ENCODE results near the gene CST9L. TPM values are rescaled to one million over a fixed set of nuclear protein-coding genes. Genes with fewer than 3 reads are reported as not detected.

CST9L gene
- total RNA-seq, 1 donor from 2014 or later: not detected

- H3K27ac ChIP-seq (replicated peaks): no peak overlapping the region
- peaks cover 4% of the 10 kb centered on the region for H3K27me3 ChIP-seq (ENCODE audit: low read depth)
- no peaks in the 10 kb centered on the region for H3K9me3 ChIP-seq (replicated peaks)
- DNase-seq: no peak
- no peaks in the 10 kb centered on the region for H3K4me1 ChIP-seq
- no peak overlapping the region for H3K4me3 ChIP-seq
- intact Hi-C loops (cut with micrococcal nuclease): no loop called here
- H3K36me3 ChIP-seq: no peaks in the 10 kb centered on the region
- TF ChIP-seq CTCF (IDR thresholded peaks at IDR 0.05; ENCODE audit: borderline replicate concordance): no peak
These were observed 28.4 kb upstream of the CST9L start for GRCh38 chr20:23596579-23597250.

- Histone ChIP-seq H3K27me3 (ENCODE audit: low read depth) (no peaks in the 10 kb centered on the region), H3K4me3 (no peak overlapping the region), H3K9me3 (replicated peaks) (no peaks in the 10 kb centered on the region), H3K36me3 (no peaks in the 10 kb centered on the region), H3K4me1 (no peaks in the 10 kb centered on the region), H3K27ac (replicated peaks) (no peak overlapping the region)
- intact Hi-C loops (cut with micrococcal nuclease): no loop called here
- no peak for DNase-seq
- TF ChIP-seq CTCF (IDR thresholded peaks at IDR 0.05; ENCODE audit: borderline replicate concordance): no peak
These were observed 27.7 kb upstream of the CST9L start for GRCh38 chr20:23595941-23596340.

- no peaks in the 10 kb centered on the region for H3K9me3 ChIP-seq (replicated peaks)
- intact Hi-C loops (cut with micrococcal nuclease): no loop called here
- H3K27me3 ChIP-seq (ENCODE audit: low read depth): peaks cover 52% of the 10 kb centered on the region
- H3K4me3 ChIP-seq: no peak overlapping the region
- H3K27ac ChIP-seq (replicated peaks): no peak overlapping the region
- DNase-seq: no peak
- H3K36me3 ChIP-seq: no peaks in the 10 kb centered on the region
- no peaks in the 10 kb centered on the region for H3K4me1 ChIP-seq
- no peak for TF ChIP-seq CTCF (IDR thresholded peaks at IDR 0.05; ENCODE audit: borderline replicate concordance)
These were observed 20.4 kb upstream of the CST9L start for GRCh38 chr20:23588434-23589403.

GRCh38 chr20:23587631-23588030 lies 19.3 kb upstream of the CST9L start:
- no peaks in the 10 kb centered on the region for H3K9me3 ChIP-seq (replicated peaks)
- no peak for TF ChIP-seq CTCF (IDR thresholded peaks at IDR 0.05; ENCODE audit: borderline replicate concordance)
- no peak overlapping the region for H3K27ac ChIP-seq (replicated peaks)
- H3K36me3 ChIP-seq: no peaks in the 10 kb centered on the region
- H3K4me1 ChIP-seq: no peaks in the 10 kb centered on the region
- peaks cover 57% of the 10 kb centered on the region for H3K27me3 ChIP-seq (ENCODE audit: low read depth)
- H3K4me3 ChIP-seq: no peak overlapping the region
- intact Hi-C loops (cut with micrococcal nuclease): no loop called here
- no peak for DNase-seq

GRCh38 chr20:23586735-23587525 lies 18.6 kb upstream of the CST9L start:
- no peak for DNase-seq
- intact Hi-C loops (cut with micrococcal nuclease): no loop called here
- H3K4me1 ChIP-seq: no peaks in the 10 kb centered on the region
- no peak for TF ChIP-seq CTCF (IDR thresholded peaks at IDR 0.05; ENCODE audit: borderline replicate concordance)
- H3K27ac ChIP-seq (replicated peaks): no peak overlapping the region
- no peaks in the 10 kb centered on the region for H3K36me3 ChIP-seq
- H3K27me3 ChIP-seq (ENCODE audit: low read depth): peaks cover 64% of the 10 kb centered on the region
- no peak overlapping the region for H3K4me3 ChIP-seq
- no peaks in the 10 kb centered on the region for H3K9me3 ChIP-seq (replicated peaks)

All from left ventricle myocardium inferior (tissue), 1 donor.